Measurements from ENCODE around the gene CHD8.

CHD8 gene

GRCh38 chr14:21455912-21456667 lies at the start of gene CHD8:
CHD8 (minus strand) TSS chr14:21456123; CDS start chr14:21431643, 24,480 bp downstream.
- Histone ChIP-seq H3K36me3 (ENCODE audit: control insufficient read depth in 5 of 5, insufficient read depth in 5 of 5, low read length in 5 of 5) (peaks cover 8 to 19% (median 12%) of the 10 kb centered on the region in 5 donors), H3K4me1 (ENCODE audit: control insufficient read depth in 5 of 5, insufficient read depth in 5 of 5, low read length in 5 of 5) (peaks cover 0 to 19% (median 15%) of the 10 kb centered on the region in 5 donors), H3K27ac (ENCODE audit: low read depth, low read length) (peak within 1 kb of the TSS; percentile 100), H3K9ac (ENCODE audit: low read length in 5 of 5) (peak within 1 kb of the TSS; percentile 85 to 99 (median 95)), H3K27me3 (ENCODE audit: control insufficient read depth in 5 of 5, insufficient read depth in 4 of 5, low read length in 5 of 5) (no peaks in the 10 kb centered on the region), H3K4me3 (ENCODE audit: low read depth in 1 of 5, low read length in 5 of 5) (peak within 1 kb of the TSS; percentile 78 to 98 (median 95)), H3K9me3 (ENCODE audit: control insufficient read depth in 5 of 5, low read length in 5 of 5) (no peaks in the 10 kb centered on the region)

GRCh38 chr14:21505012-21505553 lies 49.2 kb upstream of the CHD8 start:
- Histone ChIP-seq H3K9ac (ENCODE audit: low read length in 5 of 5) (no peak overlapping the region), H3K4me1 (ENCODE audit: control insufficient read depth in 5 of 5, insufficient read depth in 5 of 5, low read length in 5 of 5) (peaks cover 2 to 13% (median 12%) of the 10 kb centered on the region in 5 donors), H3K27me3 (ENCODE audit: control insufficient read depth in 5 of 5, insufficient read depth in 4 of 5, low read length in 5 of 5) (no peaks in the 10 kb centered on the region), H3K9me3 (ENCODE audit: control insufficient read depth in 5 of 5, low read length in 5 of 5) (no peaks in the 10 kb centered on the region), H3K4me3 (ENCODE audit: low read depth in 1 of 5, low read length in 5 of 5) (no peak overlapping the region), H3K27ac (ENCODE audit: low read depth, low read length) (no peak overlapping the region), H3K36me3 (ENCODE audit: control insufficient read depth in 5 of 5, insufficient read depth in 5 of 5, low read length in 5 of 5) (peaks cover 9 to 46% (median 32%) of the 10 kb centered on the region in 5 donors)

- Histone ChIP-seq H3K27ac (ENCODE audit: low read depth, low read length) (no peak overlapping the region), H3K9ac (ENCODE audit: low read length in 5 of 5) (no peak overlapping the region), H3K4me3 (ENCODE audit: low read depth in 1 of 5, low read length in 5 of 5) (no peak overlapping the region), H3K36me3 (ENCODE audit: control insufficient read depth in 5 of 5, insufficient read depth in 5 of 5, low read length in 5 of 5) (peaks cover 21 to 62% (median 48%) of the 10 kb centered on the region in 5 donors), H3K9me3 (ENCODE audit: control insufficient read depth in 5 of 5, low read length in 5 of 5) (no peaks in the 10 kb centered on the region), H3K4me1 (ENCODE audit: control insufficient read depth in 5 of 5, insufficient read depth in 5 of 5, low read length in 5 of 5) (peaks cover 0 to 2% (median 0%) of the 10 kb centered on the region in 5 donors), H3K27me3 (ENCODE audit: control insufficient read depth in 5 of 5, insufficient read depth in 4 of 5, low read length in 5 of 5) (no peaks in the 10 kb centered on the region)
Measured at GRCh38 chr14:21503376-21503775, 47.5 kb upstream of the CHD8 start.

- Histone ChIP-seq H3K9ac (ENCODE audit: low read length in 5 of 5) (no peak overlapping the region), H3K4me3 (ENCODE audit: low read depth in 1 of 5, low read length in 5 of 5) (no peak overlapping the region), H3K9me3 (ENCODE audit: control insufficient read depth in 5 of 5, low read length in 5 of 5) (no peaks in the 10 kb centered on the region), H3K27me3 (ENCODE audit: control insufficient read depth in 5 of 5, insufficient read depth in 4 of 5, low read length in 5 of 5) (no peaks in the 10 kb centered on the region), H3K4me1 (ENCODE audit: control insufficient read depth in 5 of 5, insufficient read depth in 5 of 5, low read length in 5 of 5) (peaks cover 0 to 2% (median 0%) of the 10 kb centered on the region in 5 donors), H3K27ac (ENCODE audit: low read depth, low read length) (no peak overlapping the region), H3K36me3 (ENCODE audit: control insufficient read depth in 5 of 5, insufficient read depth in 5 of 5, low read length in 5 of 5) (peaks cover 34 to 71% (median 61%) of the 10 kb centered on the region in 5 donors)
Measured at GRCh38 chr14:21501568-21501967, 45.6 kb upstream of the CHD8 start.

GRCh38 chr14:21498540-21499526 lies 42.9 kb upstream of the CHD8 start:
- Histone ChIP-seq H3K27ac (ENCODE audit: low read depth, low read length) (no peak overlapping the region), H3K9ac (ENCODE audit: low read length in 5 of 5) (no peak overlapping the region), H3K36me3 (ENCODE audit: control insufficient read depth in 5 of 5, insufficient read depth in 5 of 5, low read length in 5 of 5) (peaks cover 47 to 90% (median 80%) of the 10 kb centered on the region in 5 donors)

GRCh38 chr14:21496453-21496852 lies 40.5 kb upstream of the CHD8 start:
- Histone ChIP-seq H3K36me3 (ENCODE audit: control insufficient read depth in 5 of 5, insufficient read depth in 5 of 5, low read length in 5 of 5) (peaks cover 46 to 90% (median 78%) of the 10 kb centered on the region in 5 donors), H3K27me3 (ENCODE audit: control insufficient read depth in 5 of 5, insufficient read depth in 4 of 5, low read length in 5 of 5) (no peaks in the 10 kb centered on the region), H3K27ac (ENCODE audit: low read depth, low read length) (no peak overlapping the region), H3K9ac (ENCODE audit: low read length in 5 of 5) (no peak overlapping the region), H3K4me3 (ENCODE audit: low read depth in 1 of 5, low read length in 5 of 5) (no peak overlapping the region), H3K4me1 (ENCODE audit: control insufficient read depth in 5 of 5, insufficient read depth in 5 of 5, low read length in 5 of 5) (no peaks in the 10 kb centered on the region), H3K9me3 (ENCODE audit: control insufficient read depth in 5 of 5, low read length in 5 of 5) (no peaks in the 10 kb centered on the region)

More at GRCh38 chr14:21498540-21499526, 42.9 kb upstream of the CHD8 start:
- no peaks in the 10 kb centered on the region for H3K27me3 ChIP-seq (ENCODE audit: control insufficient read depth in 5 of 5, insufficient read depth in 4 of 5, low read length in 5 of 5)
- no peak overlapping the region for H3K4me3 ChIP-seq (ENCODE audit: low read depth in 1 of 5, low read length in 5 of 5)
- peaks cover 0 to 2% (median 0%) of the 10 kb centered on the region in 5 donors for H3K4me1 ChIP-seq (ENCODE audit: control insufficient read depth in 5 of 5, insufficient read depth in 5 of 5, low read length in 5 of 5)
- H3K9me3 ChIP-seq (ENCODE audit: control insufficient read depth in 5 of 5, low read length in 5 of 5): no peaks in the 10 kb centered on the region

GRCh38 chr14:21494902-21495762 lies 39.2 kb upstream of the CHD8 start:
- no peak overlapping the region for H3K27ac ChIP-seq (ENCODE audit: low read depth, low read length)
- peaks cover 46 to 91% (median 77%) of the 10 kb centered on the region in 5 donors for H3K36me3 ChIP-seq (ENCODE audit: control insufficient read depth in 5 of 5, insufficient read depth in 5 of 5, low read length in 5 of 5)
- no peak overlapping the region for H3K9ac ChIP-seq (ENCODE audit: low read length in 5 of 5)
- no peaks in the 10 kb centered on the region for H3K4me1 ChIP-seq (ENCODE audit: control insufficient read depth in 5 of 5, insufficient read depth in 5 of 5, low read length in 5 of 5)
- H3K9me3 ChIP-seq (ENCODE audit: control insufficient read depth in 5 of 5, low read length in 5 of 5): no peaks in the 10 kb centered on the region
- no peak overlapping the region for H3K4me3 ChIP-seq (ENCODE audit: low read depth in 1 of 5, low read length in 5 of 5)
- H3K27me3 ChIP-seq (ENCODE audit: control insufficient read depth in 5 of 5, insufficient read depth in 4 of 5, low read length in 5 of 5): no peaks in the 10 kb centered on the region

GRCh38 chr14:21486640-21487087 lies 30.7 kb upstream of the CHD8 start:
- Histone ChIP-seq H3K36me3 (ENCODE audit: control insufficient read depth in 5 of 5, insufficient read depth in 5 of 5, low read length in 5 of 5) (peaks cover 24 to 43% (median 31%) of the 10 kb centered on the region in 5 donors), H3K9ac (ENCODE audit: low read length in 5 of 5) (peak overlapping the region in 1 of 5 donors; percentile 48), H3K4me3 (ENCODE audit: low read depth in 1 of 5, low read length in 5 of 5) (no peak overlapping the region), H3K9me3 (ENCODE audit: control insufficient read depth in 5 of 5, low read length in 5 of 5) (no peaks in the 10 kb centered on the region), H3K27ac (ENCODE audit: low read depth, low read length) (peak overlapping the region; percentile 34), H3K4me1 (ENCODE audit: control insufficient read depth in 5 of 5, insufficient read depth in 5 of 5, low read length in 5 of 5) (peaks cover 0 to 12% (median 0%) of the 10 kb centered on the region in 5 donors), H3K27me3 (ENCODE audit: control insufficient read depth in 5 of 5, insufficient read depth in 4 of 5, low read length in 5 of 5) (no peaks in the 10 kb centered on the region)
